ENCODE data around the gene SMIM24. TPM values are rescaled to one million over a fixed set of nuclear protein-coding genes. Genes with fewer than 3 reads are reported as not detected.

Gene SMIM24
- total RNA-seq, 4 donors from 2014 or later: not detected

DNA sequence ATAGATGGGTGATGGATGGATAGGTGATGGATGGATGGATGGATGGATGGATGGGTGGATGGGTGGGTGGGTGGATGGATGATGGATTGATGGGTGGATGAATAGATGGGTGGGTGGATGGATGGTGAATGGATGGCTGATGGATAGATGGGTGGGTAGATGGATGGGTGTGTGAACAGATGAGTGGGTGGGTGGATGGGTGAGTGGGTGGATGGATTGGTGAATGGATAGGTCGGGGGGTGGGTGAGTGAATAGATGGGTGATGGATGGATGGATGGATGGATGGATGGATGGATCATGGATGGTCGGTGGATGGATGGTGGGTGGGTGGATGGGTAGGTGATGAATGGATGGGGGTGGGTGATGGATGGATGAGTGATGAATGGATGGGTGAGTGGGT is 3.5 kb downstream of the SMIM24 start:
- in situ Hi-C loops (cut with MboI; ENCODE audit: low sequenced_read_pairs in 4 of 4) (loop anchor here in 2 of 4 donors (10.0 kb wide), 1 partner anchor 152 kb away; no protein-coding TSS in a partner anchor), intact Hi-C loops (cut with DNase I; ENCODE audit: low total_unique reads) (no loop called here)

DNA sequence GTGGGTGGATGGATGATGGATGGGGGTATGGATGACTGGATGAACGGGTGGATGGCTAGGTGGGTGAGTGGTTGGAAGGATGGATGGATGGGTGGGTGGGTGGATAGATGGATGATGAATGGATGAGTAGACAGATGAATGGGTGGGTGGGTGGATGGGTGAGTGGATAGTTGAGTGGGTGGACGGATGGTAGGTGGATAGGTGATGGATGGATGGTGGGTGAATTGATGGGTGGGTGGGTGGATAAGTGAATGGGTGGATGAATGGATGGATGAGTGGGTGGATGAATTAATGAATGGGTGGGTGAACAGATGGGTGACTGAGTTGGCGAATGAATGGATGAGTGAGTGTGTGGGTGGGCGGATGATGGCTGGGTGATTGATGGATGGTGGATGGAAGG is 4.9 kb downstream of the SMIM24 start:
- intact Hi-C loops (cut with DNase I; ENCODE audit: low total_unique reads): no loop called here

More for the DNA sequence above, 3.5 kb downstream of the SMIM24 start:
- DNase-seq: no peak
- Histone ChIP-seq H3K27me3 (peaks cover 26 to 36% (median 26%) of the 10 kb centered on the region in 3 donors), H3K4me1 (no peaks in the 10 kb centered on the region), H3K27ac (no peak overlapping the region), H3K9me3 (no peaks in the 10 kb centered on the region), H3K4me3 (no peak overlapping the region), H3K36me3 (no peaks in the 10 kb centered on the region)
- ATAC-seq: no peak
- TF ChIP-seq, protein P1, sequence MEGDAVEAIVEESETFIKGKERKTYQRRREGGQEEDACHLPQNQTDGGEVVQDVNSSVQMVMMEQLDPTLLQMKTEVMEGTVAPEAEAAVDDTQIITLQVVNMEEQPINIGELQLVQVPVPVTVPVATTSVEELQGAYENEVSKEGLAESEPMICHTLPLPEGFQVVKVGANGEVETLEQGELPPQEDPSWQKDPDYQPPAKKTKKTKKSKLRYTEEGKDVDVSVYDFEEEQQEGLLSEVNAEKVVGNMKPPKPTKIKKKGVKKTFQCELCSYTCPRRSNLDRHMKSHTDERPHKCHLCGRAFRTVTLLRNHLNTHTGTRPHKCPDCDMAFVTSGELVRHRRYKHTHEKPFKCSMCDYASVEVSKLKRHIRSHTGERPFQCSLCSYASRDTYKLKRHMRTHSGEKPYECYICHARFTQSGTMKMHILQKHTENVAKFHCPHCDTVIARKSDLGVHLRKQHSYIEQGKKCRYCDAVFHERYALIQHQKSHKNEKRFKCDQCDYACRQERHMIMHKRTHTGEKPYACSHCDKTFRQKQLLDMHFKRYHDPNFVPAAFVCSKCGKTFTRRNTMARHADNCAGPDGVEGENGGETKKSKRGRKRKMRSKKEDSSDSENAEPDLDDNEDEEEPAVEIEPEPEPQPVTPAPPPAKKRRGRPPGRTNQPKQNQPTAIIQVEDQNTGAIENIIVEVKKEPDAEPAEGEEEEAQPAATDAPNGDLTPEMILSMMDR (IDR thresholded peaks at IDR 0.05 in 4 of 5, conservative IDR thresholded peaks at IDR 0.05 in 1 of 5): no peak
- TF ChIP-seq POLR2A (IDR thresholded peaks at IDR 0.05): no peak

DNA sequence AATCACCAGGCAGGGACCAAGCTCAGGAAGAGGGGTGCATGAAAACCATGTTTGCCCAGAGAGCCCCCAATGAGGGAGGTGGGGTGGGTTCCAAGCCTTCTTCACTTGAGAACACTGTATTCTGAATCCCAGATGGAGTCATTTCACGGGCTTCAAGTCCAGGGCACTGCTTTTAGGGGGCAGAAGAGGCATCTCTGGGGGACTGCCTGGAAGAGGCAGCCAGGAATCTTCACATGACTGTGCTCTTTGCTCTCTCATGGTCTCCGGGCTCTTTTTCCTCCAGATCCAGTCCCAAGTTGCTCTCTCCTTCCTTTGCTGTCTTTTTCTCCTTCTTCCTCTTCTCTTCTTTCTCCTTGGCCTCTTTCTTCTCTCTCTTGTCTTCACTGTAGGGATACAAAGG is 5.7 kb downstream of the SMIM24 start:
- Histone ChIP-seq H3K27ac (no peak overlapping the region), H3K4me1 (no peaks in the 10 kb centered on the region), H3K36me3 (no peaks in the 10 kb centered on the region), H3K4me3 (no peak overlapping the region), H3K9me3 (no peaks in the 10 kb centered on the region), H3K27me3 (peaks cover 3 to 14% (median 4%) of the 10 kb centered on the region in 3 donors)
- intact Hi-C loops (cut with DNase I; ENCODE audit: low total_unique reads) (no loop called here), in situ Hi-C loops (cut with MboI; ENCODE audit: low sequenced_read_pairs in 4 of 4) (loop anchor here (5.0 to 10.0 kb wide), 2 partner anchors 147 to 150 kb away; no protein-coding TSS in a partner anchor)
- no peak for ATAC-seq
- no peak for DNase-seq
- no peak for TF ChIP-seq POLR2A (IDR thresholded peaks at IDR 0.05)
- TF ChIP-seq, protein P1 (IDR thresholded peaks at IDR 0.05 in 4 of 5, conservative IDR thresholded peaks at IDR 0.05 in 1 of 5): no peak

More for the DNA sequence above, 4.9 kb downstream of the SMIM24 start:
- Histone ChIP-seq H3K36me3 (no peaks in the 10 kb centered on the region), H3K4me1 (no peaks in the 10 kb centered on the region), H3K27me3 (peaks cover 12 to 22% (median 12%) of the 10 kb centered on the region in 3 donors), H3K9me3 (no peaks in the 10 kb centered on the region), H3K27ac (no peak overlapping the region), H3K4me3 (no peak overlapping the region)
- ATAC-seq (no peak), DNase-seq (no peak)
- in situ Hi-C loops (cut with MboI; ENCODE audit: low sequenced_read_pairs in 4 of 4): loop anchor here in 2 of 4 donors (10.0 kb wide), 1 partner anchor 151 kb away; no protein-coding TSS in a partner anchor
- no peak for TF ChIP-seq POLR2A (IDR thresholded peaks at IDR 0.05)
- TF ChIP-seq, protein P1 (IDR thresholded peaks at IDR 0.05 in 4 of 5, conservative IDR thresholded peaks at IDR 0.05 in 1 of 5): no peak

DNA sequence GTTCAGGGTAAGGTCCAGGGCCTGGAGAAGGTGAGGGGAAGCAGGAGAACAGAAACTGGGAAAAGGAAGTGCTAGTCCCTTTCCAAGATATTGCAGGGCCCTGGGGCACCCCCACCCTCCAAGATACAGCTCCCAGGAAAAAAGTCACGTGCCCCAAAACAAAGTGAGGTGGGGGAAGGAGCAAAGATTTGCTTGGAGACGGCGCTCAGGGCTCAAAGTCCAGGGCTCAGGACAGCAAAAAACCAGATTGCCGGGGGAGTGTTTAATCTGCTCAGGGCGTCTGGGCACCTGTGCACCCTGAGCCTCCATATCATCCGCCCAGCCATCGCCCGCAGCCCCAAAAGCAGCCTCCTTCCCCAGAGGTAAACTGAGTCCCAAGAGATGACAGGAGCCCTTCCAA is 6.3 kb downstream of the SMIM24 start:
- no peak for TF ChIP-seq POLR2A (IDR thresholded peaks at IDR 0.05)
- TF ChIP-seq, protein P1 (IDR thresholded peaks at IDR 0.05 in 4 of 5, conservative IDR thresholded peaks at IDR 0.05 in 1 of 5): no peak
- in situ Hi-C loops (cut with MboI; ENCODE audit: low sequenced_read_pairs in 4 of 4) (loop anchor here (5.0 to 10.0 kb wide), 2 partner anchors 147 to 149 kb away; no protein-coding TSS in a partner anchor), intact Hi-C loops (cut with DNase I; ENCODE audit: low total_unique reads) (no loop called here)
- DNase-seq: no peak
- Histone ChIP-seq H3K4me1 (no peaks in the 10 kb centered on the region), H3K4me3 (no peak overlapping the region), H3K27ac (no peak overlapping the region), H3K36me3 (no peaks in the 10 kb centered on the region), H3K9me3 (no peaks in the 10 kb centered on the region), H3K27me3 (peaks cover 0 to 10% (median 0%) of the 10 kb centered on the region in 3 donors)
- ATAC-seq: no peak

All from gastrocnemius medialis (tissue), 4 donors.